Kidney glomerular epithelial cell (primary cell): Measurements from ENCODE around the gene SLC15A3.

Source experiments
- DNase-seq: peaks from one replicate; lab custom pipeline; 2025; lab: John Stamatoyannopoulos, UW

The SLC15A3 gene

GRCh38 chr11:60945295-60945667 is 6.7 kb downstream of the SLC15A3 start:
- DNase-seq, result no peak

DNA sequence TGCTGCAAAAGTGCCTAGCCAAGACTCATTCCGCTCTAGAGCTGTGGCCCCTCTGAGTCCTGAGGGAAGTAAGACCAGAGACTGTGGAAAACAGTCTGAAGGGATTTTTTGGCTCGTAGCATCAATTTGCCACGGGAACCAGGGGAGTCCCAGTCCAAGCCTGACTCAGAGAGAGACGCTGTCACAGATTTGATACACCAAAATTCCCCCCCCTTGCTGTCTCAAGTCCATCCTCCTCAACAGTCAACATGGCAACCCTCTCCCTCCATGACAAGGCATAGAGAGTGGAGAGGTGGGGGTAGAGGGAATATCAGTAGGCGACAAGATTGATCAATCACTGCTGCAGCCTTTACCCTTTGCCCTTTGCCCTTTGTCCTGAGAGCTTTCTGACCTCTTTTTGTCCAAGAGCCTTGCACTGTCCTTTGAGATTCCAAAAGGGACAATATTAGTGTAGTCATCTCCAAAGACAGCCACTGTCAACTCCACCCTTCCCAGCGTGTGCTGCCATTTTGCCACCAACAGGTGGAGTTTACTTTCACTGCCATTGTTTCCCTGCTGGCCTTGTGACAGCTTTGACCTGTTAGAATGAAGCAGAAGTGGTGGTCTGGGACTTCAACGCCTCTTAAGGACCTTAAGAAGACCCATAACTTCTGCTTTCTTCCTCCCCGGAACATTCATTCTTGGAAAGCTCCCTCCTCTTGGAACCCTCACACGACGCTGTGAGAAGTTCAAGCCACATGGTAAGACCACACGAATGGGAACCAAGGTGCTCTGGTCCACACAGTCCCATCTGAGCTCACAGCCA is 7.3 kb downstream of the SLC15A3 start:
- DNase-seq, result no peak

GRCh38 chr11:60942970-60943565 is 8.9 kb downstream of the SLC15A3 start:
- DNase-seq, result no peak

DNA sequence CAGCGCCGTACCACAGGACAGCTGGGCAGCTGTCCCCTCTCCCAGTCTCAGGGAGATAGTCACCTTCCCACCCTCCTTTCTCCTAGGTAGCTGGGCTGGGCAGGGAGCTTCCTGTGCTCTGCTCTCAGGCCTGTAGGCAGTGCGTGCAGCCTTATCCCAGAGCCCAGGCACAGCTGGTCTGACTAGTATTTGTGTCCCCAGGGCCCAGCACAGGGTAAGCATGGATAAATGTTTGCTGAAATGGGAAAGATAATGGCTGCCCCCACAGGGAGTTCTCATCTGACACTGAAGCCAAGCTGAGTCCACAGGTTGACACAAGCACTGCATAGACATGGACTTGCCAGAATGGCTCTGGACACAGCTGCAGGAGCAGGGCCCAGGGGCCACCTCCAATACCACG is 9.8 kb downstream of the SLC15A3 start:
- no peak for DNase-seq

- no peak for DNase-seq
Measured at GRCh38 chr11:60941371-60942119, 10.4 kb downstream of the SLC15A3 start.

DNA sequence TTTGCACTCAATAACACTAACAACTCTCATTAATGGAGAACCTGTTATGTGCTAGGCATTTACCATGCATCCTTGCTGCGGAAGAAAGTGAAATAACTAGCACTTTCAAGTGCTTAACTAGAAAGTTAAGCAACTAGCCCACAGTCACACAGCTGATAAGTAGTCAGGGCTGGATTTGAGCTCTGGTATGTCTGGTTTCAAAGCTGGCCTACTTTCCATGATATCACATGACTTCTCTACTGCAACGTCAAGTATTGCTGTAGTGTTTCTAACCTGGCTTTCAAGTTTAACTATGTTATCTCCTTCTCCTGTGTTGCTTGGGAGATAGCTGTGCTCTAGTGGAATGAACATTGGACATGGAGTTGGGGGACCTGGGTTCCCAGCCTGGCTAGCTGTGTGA is 12.1 kb downstream of the SLC15A3 start:
- DNase-seq, result no peak

DNA sequence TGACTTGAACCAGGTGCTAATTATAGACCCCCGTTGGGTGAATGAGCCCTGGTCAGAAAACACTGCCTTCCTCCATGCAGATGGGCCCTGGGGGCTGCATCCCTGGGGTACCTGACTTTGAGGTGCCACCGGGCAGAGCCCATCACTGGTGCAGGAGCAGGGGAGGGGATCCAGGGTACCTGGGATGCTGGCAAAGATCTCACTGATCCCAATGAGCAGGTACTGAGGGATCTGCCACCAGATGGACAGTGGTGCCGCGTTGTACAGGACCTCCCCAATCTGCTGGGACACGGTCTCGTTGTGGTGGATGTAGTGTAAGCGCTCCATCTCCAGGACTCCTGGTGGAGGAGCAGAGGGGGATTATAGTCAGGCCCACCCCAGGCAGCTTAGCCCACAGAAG is 12.7 kb downstream of the SLC15A3 start:
- no peak for DNase-seq

- DNase-seq, result no peak
Measured at GRCh38 chr11:60938500-60938899, 13.5 kb downstream of the SLC15A3 start.

DNA sequence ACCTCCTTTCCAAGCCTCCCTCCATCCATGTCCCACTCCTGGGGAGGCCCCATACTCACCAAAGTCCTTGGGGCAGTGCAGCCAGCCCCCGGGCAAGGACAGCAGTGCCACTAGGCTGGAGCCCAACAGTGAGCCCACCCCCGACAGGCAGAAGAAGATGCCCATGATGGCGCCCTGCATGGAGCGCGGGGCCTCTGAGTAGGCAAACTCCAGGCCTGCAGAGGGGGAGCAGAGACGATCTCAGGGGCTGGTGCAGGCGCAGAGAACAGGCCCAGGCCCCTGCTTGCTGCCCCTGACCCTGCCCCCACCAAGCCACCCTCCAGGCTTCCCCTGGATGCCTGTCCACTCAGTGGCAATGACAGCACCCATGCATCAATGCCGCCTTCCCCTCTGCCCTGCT is 14.2 kb downstream of the SLC15A3 start:
- no peak for DNase-seq

GRCh38 chr11:60937144-60937527 is 14.8 kb downstream of the SLC15A3 start:
- no peak for DNase-seq

- DNase-seq, result no peak
Measured at GRCh38 chr11:60936467-60937143, 15.4 kb downstream of the SLC15A3 start.

DNA sequence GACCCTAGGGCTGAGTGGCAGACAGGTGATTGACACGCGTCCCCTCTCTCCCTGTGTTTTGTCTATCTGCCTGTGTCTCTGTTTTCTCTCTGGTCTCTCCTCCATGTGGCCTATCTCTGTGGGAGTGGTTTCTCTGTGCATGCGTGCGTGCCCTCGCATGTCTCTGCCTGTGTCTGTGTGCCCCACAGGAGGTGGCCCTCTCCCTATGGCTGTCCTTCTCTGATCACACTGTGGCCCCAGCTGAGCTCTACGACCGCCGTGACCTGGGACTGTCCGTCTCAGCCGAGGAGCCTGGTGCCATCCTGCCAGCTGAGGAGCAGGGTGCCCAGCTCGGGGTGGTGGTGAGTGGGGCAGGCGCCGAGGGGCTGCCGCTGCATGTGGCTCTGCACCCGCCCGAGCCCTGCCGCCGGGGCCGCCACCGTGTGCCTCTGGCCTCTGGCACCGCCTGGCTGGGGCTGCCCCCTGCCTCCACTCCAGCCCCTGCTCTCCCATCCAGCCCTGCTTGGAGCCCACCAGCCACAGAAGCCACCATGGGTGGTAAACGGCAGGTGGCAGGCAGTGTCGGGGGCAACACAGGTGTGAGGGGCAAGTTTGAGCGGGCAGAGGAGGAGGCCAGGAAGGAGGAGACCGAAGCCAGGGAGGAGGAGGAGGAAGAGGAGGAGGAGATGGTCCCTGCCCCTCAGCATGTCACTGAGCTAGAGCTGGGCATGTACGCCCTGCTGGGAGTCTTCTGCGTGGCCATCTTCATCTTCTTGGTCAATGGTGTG is 16.1 kb downstream of the SLC15A3 start:
- DNase-seq, result no peak

DNA sequence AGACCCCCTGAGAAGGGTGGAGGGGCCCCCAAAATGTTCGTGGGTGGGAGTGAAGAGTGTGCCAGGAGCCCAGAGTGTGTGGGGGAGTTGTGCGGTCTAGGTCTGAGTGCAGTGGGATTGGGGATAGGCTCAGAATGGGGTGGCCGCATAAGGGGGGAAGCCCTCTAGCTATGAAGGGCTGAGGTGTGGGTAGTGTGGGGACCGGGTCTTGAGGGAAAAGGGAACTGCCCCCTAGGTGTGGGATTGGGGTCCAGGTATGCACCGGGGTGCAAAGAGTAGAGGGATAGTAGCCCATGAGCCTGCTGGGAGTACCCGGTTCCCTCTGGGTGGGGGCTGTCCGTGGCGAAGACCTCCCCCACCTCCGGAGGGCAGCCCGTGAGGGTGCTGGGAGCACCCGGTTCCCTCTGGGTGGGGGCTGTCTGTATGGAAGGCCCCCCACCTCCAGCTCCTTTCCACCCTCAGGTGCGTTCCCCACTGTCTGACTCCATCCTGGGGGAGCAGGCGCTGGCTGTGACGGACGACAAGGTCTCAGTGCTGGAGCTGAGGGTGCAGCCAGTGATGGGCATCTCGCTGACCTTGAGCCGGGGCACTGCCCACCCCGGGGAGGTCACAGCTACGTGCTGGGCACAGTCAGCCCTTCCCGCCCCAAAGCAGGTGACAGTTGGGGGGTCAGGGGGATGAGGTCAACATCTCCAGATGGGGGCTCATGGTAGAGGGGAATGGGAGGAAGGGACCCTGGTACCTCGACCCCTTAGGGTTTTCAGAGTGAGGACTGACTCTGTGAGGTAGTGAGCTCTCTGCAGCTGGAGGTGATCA is 17.0 kb downstream of the SLC15A3 start:
- DNase-seq, result no peak

GRCh38 chr11:60934124-60934789 is 17.7 kb downstream of the SLC15A3 start:
- no peak for DNase-seq

- no peak for DNase-seq
Measured at GRCh38 chr11:60933416-60934123, 18.4 kb downstream of the SLC15A3 start.

GRCh38 chr11:60932605-60933356 is 19.2 kb downstream of the SLC15A3 start:
- DNase-seq, result no peak

- no peak for DNase-seq
Measured at GRCh38 chr11:60931917-60932316, 20.1 kb downstream of the SLC15A3 start.

GRCh38 chr11:60930394-60930793 is 21.6 kb downstream of the SLC15A3 start:
- no peak for DNase-seq

DNA sequence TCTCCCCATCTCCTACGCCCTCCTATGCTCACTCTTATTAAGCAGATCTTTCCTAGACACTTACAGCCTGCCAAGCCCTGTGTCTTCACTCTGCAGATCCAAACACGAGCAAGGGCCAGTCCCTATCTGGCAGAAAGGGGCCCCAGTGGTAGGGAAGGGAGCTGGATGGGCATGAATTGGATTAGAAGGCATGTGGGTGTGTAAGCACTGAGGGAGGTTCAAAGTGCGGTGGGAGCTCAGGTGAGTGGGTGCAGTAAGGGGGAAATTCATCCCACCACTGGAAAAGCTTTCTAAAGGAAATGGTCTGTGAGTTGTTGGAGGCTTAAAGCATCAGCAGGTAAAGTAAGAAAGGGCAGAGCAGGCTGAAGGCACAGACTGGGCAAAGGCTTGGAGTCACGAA is 22.2 kb downstream of the SLC15A3 start:
- no peak for DNase-seq
